Stimulated activated CD4-positive, alpha-beta T cell treated with anti-CD3 and anti-CD28 coated beads, Interleukin-2, amount 100 ng/mL, for 4 hours (primary cell): Measurements from ENCODE around the gene LMF1.
"Not testable (repeated sequence)": the region's sequence is repeated elsewhere in the genome, so short reads cannot be mapped to it uniquely, and the experiment has no call there.

Experiments used
- DNase-seq: peaks from one replicate; pipeline ENCODE4 v3.0.0-alpha.2; 2020; ENCODE audit warnings: low read depth

LMF1 gene

GRCh38 chr16:850668-851067 lies 120.1 kb downstream of the LMF1 start:
- no peak for DNase-seq

DNA sequence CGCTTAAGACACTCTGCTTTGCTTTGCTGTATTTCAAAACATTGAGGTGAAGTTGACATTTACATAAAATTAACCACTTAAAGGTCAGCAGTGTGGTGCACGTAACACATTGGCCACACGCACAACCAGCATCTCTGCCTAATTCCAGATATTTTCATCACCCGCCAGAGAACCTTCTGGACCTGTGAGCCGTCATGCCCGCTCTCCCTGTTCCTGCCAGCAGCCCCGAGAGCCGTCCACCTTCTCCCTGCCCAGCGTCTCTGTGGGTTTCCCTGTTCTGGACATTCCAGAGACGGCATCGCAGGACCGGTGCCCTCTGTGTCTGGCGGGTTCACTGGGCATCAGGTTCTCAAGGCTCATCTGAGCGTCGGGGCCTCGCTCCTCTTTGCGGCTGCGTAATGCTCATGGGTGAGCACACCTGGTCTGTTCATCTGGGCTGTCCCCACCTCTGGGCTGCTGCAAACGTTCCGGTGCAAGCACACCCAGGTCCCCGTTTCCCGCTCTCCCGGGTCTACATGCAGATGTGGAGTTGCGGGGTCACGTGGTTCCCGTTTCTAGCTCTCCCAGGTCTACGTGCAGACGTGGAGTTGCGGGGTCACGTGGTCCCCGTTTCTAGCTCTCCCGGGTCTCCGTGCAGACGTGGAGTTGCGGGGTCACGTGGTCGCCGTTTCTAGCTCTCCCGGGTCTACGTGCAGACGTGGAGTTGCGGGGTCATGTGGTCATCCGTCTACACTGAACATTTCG lies 122.1 kb downstream of the LMF1 start:
- DNase-seq = no peak

DNA sequence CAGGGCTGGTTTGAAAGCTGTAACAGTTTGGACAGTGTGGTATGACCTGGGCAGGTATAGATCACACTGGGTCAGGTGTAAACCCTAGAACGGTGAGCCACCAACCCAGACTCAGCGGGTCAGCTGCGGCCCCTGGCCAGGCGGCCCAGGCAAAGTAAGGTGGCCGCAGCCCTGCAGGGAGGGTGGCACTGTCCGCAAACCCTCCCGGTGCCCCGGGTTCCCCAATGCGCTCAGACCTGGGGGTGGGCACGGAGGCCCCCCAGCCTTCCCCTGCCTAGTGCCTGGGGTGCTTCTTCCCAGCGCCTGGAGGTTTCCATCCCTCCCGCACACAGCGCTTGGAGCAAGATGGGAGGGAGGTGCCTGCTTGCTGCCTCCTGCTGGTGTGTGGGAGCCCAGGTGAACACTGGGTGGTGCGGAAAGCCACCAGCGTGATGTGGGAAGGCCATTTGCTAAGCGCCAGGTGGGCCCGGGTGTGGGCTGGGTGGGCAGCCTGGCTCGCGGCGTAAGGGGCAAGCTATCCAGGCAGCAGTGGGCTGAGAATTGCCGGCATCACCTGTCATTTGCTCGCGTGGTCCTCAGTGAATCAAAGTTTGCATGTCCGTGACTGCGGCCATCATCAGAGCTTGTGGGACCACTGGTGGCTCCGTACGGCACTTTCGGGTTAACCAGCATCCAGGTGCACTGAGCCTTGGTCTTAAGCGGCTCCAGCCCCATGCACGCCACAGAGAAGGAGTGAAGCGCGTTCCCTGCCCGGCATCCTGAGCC lies 122.9 kb downstream of the LMF1 start:
- DNase-seq = no peak

GRCh38 chr16:847151-847550 lies 123.6 kb downstream of the LMF1 start:
- DNase-seq = no peak

GRCh38 chr16:845351-845745 lies 125.4 kb downstream of the LMF1 start:
- no peak for DNase-seq

GRCh38 chr16:844638-845350 lies 126.0 kb downstream of the LMF1 start:
- DNase-seq = no peak

DNA sequence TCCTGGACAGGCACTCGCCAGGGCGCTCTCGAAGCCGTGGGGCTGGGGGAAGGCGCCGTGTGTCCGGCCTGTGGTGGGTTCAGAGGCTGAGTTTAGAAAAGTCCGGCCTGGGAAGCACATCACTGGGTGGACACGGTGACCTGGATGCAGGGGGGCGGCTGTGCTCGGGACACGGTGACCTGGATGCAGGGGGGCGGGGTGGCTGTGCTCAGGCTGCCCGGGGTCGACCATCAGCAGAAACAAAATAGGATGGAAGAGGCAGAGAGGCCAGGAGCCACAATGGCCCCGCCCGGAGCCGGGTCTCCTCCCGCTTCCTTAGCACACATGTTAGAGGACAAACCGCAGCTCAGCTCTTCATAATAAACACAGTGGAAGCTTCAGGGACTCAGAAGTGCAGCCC lies 127.0 kb downstream of the LMF1 start:
- DNase-seq = no peak

GRCh38 chr16:842711-843560 lies 127.8 kb downstream of the LMF1 start:
- no peak for DNase-seq

GRCh38 chr16:842061-842476 lies 128.7 kb downstream of the LMF1 start:
- no peak for DNase-seq

- DNase-seq = no peak
These were observed 129.2 kb downstream of the LMF1 start for GRCh38 chr16:841455-842060.

DNA sequence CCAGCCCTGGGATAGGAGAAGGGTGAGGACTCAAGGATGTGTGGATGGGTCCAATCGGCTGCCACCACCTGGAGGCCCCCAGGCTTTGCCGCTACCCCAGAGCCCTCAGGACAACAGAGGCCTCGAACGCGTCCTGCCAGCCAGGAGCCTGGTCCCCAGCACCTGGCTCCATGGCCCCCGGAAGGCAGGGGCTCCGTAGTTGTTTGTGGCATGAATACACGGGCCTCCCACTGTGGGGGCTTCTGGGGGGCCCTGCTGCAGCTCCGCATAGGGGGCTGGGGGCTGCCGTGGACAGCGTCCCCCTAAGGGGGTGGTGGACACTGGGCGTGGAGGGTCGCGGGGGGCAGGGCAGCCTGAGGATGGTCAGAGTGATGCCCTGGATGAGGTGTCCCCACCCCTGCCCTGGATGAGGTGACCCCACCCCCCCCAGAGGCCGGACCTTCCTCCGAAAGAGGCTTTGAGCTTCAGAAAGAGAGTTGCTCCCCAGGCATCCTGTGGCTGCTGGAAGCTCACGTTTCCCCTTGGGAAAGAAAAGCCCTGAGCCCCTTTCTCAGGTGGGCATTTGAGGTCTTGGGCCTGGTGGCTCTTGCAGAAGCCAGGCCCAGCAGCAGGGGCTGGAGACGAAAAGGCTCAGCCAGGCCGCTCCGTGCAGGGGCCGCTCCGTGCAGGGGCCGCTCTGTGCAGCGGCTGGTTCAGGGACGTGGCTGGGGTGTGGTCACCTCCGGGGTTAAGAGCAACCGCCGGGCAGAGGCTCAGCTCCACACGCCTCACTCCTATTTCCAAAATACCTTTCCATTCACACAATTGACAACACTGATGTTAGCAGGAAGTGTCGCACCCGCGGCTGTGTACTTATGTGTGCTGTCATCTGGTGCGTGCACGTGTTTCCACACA lies 130.0 kb downstream of the LMF1 start:
- DNase-seq = no peak

GRCh38 chr16:839643-840408 lies 131.0 kb downstream of the LMF1 start:
- no peak for DNase-seq

DNA sequence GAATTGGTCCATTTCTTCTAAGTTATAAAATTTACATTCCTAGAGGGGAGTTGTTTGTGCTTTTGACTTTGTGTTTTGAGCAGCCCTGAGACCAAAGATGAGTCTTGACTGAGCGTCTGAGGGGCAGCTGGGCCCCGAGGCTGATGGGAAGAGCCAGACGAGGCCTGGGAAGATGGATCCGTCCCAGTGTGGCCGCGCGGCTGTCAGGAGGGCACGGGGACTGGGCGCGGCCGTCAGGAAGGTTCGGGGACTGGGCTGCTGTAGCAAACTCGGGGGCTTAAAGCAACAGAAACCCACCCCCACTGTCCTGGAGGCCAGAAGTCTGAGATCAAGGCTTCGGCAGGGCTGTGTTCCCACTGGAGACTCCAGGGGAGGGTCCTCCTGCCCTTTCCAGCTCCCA lies 132.0 kb downstream of the LMF1 start:
- no peak for DNase-seq

GRCh38 chr16:836822-837221 lies 134.0 kb downstream of the LMF1 start:
- DNase-seq = not testable (repeated sequence)

GRCh38 chr16:836221-836620 lies 134.6 kb downstream of the LMF1 start:
- DNase-seq = no peak

DNA sequence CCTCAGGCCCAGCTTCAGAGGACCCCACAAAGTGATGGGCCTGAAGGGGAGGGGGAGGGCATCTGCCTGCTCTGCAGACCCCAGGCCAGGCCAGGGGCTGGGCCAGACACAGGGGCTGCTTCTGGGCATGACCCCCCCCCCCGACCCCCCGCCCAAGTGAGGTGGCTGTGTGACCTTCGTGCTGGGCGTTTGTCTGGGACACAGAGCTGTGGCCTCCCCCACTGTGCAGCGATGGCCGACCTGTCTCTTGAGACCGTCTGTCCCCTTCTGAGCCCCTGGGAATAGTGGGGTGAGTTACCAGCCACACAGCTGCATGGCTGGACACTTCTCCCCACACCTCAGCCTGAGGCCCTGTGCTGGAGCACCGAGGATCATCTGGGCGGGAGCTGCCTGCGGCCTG lies 135.4 kb downstream of the LMF1 start:
- DNase-seq = no peak

GRCh38 chr16:833411-833810 lies 137.4 kb downstream of the LMF1 start:
- DNase-seq = no peak

DNA sequence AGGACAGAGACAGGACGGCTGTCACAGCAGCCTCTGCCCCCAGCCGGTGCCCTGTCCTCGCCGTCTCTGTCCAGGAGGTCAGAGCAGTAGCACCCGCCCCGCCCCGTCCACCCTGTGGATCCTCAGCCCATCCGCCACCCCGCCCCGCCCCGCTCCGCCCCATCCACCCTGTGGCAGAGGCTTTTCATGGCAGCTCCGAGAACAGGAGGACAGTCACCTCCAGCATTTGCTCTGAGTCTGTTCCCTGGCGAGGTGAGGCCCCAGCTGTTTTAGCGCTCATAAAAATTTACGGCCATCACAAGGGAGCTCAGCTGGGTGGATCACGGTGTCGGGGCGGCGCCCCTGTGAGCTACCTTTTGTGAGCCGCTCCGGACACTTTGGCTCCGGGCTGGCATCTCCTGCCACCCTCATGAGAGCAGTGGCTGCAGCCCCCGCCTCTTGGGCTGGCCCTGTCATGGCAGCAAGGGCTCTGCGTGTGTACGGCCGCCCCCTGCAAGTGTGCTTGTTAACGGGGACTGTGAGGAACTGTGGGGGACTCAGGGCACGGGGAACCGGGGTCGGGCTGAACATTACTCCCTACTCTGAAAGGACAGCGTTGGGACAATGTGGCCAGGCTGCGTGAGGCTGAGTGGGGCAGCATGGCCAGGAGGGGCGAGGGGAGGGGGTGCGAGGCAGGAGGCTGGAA lies 138.0 kb downstream of the LMF1 start:
- no peak for DNase-seq
